Activated CD4-positive, alpha-beta T cell treated with anti-CD3 and anti-CD28 coated beads for 36 hours (primary cell): Measurements from ENCODE around the gene GDPD3. TPM values are rescaled to one million over a fixed set of nuclear protein-coding genes. Genes with fewer than 3 reads are reported as not detected.
A peak's percentile ranks its signal among the peaks of the same experiment; 100 is the strongest.
"Not testable (repeated sequence)": the region's sequence is repeated elsewhere in the genome, so short reads cannot be mapped to it uniquely, and the experiment has no call there.

Experiments used
- ATAC-seq: fragments of 200-7000 bp; cut with Tn5 transposase; one replicate; pipeline ENCODE4 v1.10.0; 2021; ENCODE audit warnings: mild to moderate bottlenecking, moderate library complexity
- CTCF ChIA-PET: fragments of 350-600 bp; sonication (Branson Sonifier 250); formaldehyde crosslinking; loops from one replicate; lab custom pipeline; 2021; ENCODE audit warnings: antibody characterized with exemption; lab: Charles Lee
- POLR2A ChIA-PET: fragments of 350-600 bp; sonication (Branson Sonifier 250); formaldehyde crosslinking; loops from one replicate; lab custom pipeline; 2021; ENCODE audit warnings: antibody characterized with exemption, inconsistent platforms; lab: Charles Lee
- DNase-seq: peaks from one replicate; pipeline ENCODE4 v3.0.0-alpha.2; 2020
- H3K27ac Mint-ChIP-seq: one replicate; pipeline ENCODE4 v1.8.0; 2021; ENCODE audit warnings: mixed read lengths
- H3K27me3 Mint-ChIP-seq: one replicate; pipeline ENCODE4 v1.8.0; 2021; ENCODE audit warnings: mixed read lengths
- H3K36me3 Mint-ChIP-seq: one replicate; pipeline ENCODE4 v1.8.0; 2021; ENCODE audit warnings: low read depth, mixed read lengths
- H3K4me1 Mint-ChIP-seq: one replicate; pipeline ENCODE4 v1.8.0; 2021; ENCODE audit warnings: mixed read lengths
- H3K4me3 Mint-ChIP-seq: one replicate; pipeline ENCODE4 v1.8.0; 2021; ENCODE audit warnings: mild to moderate bottlenecking, moderate library complexity, mixed read lengths
- H3K9me3 Mint-ChIP-seq: one replicate; pipeline ENCODE4 v1.8.0; 2021; ENCODE audit warnings: low read depth, mixed read lengths
- intact Hi-C, 2 experiments: fragments of 100-400 bp; cut with DNase I in 1 of 2; cut with micrococcal nuclease in 1 of 2; formaldehyde crosslinking; loops; one replicate each; pipeline versions ENCODE4 v1.14.2 to v1.15.1; 2022 to 2024; cut with DNase I, micrococcal nuclease
- total RNA-seq, 2 experiments: library from RNA; stranded (reverse); gene quantifications; one replicate each; pipeline ENCODE4 v1.2.3, GENCODE V29; 2021

GDPD3 gene
- total RNA-seq, 2 experiments from 2014 or later, result 6.1 to 7.0 TPM

DNA sequence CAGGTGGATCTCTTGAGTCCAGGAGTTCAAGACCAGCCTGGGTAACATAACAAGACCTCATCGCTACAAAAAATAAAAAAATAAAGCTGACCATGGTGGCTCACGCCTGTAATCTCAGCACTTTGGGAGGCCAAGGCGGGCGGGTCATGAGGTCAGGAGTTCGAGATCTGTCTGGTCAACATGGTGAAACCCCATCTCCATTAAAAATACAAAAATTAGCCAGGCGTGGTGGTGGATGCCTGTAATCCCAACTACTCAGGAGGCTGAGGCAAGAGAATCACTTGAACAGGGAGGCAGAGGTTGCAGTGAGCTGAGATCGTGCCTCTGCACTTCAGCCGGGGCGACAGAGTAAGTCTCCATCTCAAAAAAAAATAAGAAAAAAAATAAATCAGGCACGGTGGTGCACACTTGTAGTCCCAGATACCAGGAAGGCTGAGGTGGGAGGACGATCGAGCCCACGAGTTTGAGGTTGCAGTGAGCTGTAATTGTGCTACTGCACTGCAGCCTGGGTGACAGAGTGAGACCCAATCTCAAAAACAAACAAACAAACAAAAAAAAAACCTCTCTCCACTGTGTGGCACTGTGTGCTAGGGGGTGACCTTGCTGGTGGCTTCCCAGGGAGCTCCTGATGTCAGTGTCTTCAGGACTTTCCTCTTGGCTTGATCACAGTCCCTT lies 29.5 kb upstream of the GDPD3 start:
- ATAC-seq, result peak; percentile 82
- no peaks in the 10 kb centered on the region for H3K9me3 Mint-ChIP-seq
- ChIA-PET POLR2A (no interaction called here), CTCF (no interaction called here)
- peaks cover 20% of the 10 kb centered on the region for H3K4me1 Mint-ChIP-seq
- no peak overlapping the region for H3K4me3 Mint-ChIP-seq
- intact Hi-C loops, result no loop called here
- DNase-seq, result peak; percentile 33
- H3K27me3 Mint-ChIP-seq, result no peaks in the 10 kb centered on the region
- H3K27ac Mint-ChIP-seq, result peak overlapping the region; percentile 2
- H3K36me3 Mint-ChIP-seq, result no peaks in the 10 kb centered on the region

GRCh38 chr16:30141750-30142149 lies 28.4 kb upstream of the GDPD3 start:
- H3K4me1 Mint-ChIP-seq, result peaks cover 20% of the 10 kb centered on the region
- intact Hi-C loops, result no loop called here
- no peaks in the 10 kb centered on the region for H3K9me3 Mint-ChIP-seq
- DNase-seq (peak; percentile 10), ATAC-seq (peak; percentile 52)
- H3K27me3 Mint-ChIP-seq, result no peaks in the 10 kb centered on the region
- no peaks in the 10 kb centered on the region for H3K36me3 Mint-ChIP-seq
- H3K27ac Mint-ChIP-seq, result no peak overlapping the region
- ChIA-PET CTCF (no interaction called here), POLR2A (no interaction called here)
- H3K4me3 Mint-ChIP-seq, result no peak overlapping the region

DNA sequence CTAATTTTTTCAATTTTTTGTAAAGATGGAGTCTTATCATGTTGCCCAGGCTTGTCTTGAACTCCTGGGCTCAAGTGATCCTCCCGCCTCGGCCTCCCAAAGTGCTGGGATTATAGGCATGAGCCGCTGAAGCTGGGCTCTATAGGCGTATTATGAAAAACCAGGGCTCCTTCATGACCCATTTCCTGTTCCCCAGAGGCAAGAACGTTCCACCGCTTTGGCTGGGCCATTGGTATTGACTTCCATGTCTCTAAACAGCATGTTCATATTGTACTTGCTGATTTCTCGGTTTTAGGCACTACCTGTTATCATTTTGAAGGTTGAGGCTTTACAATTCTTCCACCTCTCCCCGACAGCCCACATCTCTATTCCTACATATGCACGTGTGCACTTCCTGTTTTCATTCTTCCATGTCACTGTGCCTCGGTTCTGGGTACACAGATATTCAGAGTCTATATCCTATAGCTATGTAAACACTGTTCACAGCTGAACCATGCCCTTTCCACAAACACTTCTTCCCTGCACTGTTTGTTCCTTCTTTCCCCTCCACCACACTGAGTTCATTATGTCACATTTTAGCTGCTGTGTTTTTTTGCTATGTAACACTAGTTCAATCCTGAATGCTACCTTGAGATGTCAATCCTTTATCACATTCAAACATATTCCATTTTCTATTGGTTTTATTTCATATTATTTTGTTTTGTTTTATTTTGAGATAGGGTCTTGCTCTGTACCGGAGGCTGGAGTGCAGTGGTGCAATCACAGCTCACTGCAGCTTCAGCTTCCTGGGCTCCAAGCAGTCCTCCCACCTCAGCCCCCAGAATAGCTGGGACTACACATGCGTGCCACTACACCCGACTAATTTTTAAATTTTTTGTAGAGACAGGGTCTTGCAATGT lies 26.5 kb upstream of the GDPD3 start:
- ATAC-seq, result peak; percentile 20
- POLR2A ChIA-PET, result interaction anchor here (0.6 kb wide), 2 partner anchors 13 to 47 kb away, joined by 3 read pairs; no protein-coding TSS in a partner anchor

GRCh38 chr16:30137897-30138296 lies 24.6 kb upstream of the GDPD3 start:
- DNase-seq, result no peak
- no peaks in the 10 kb centered on the region for H3K27me3 Mint-ChIP-seq
- H3K9me3 Mint-ChIP-seq, result no peaks in the 10 kb centered on the region
- intact Hi-C loops, result loop anchor here in 1 of 2 experiments (1.0 kb wide), 1 partner anchor 9 kb away; no protein-coding TSS in a partner anchor
- H3K27ac Mint-ChIP-seq, result no peak overlapping the region
- ChIA-PET CTCF (interaction anchor here (0.6 kb wide), 1 partner anchor 35 kb away, joined by 3 read pairs; no protein-coding TSS in a partner anchor), POLR2A (no interaction called here)
- H3K36me3 Mint-ChIP-seq, result no peaks in the 10 kb centered on the region
- peaks cover 14% of the 10 kb centered on the region for H3K4me1 Mint-ChIP-seq
- ATAC-seq, result no peak
- no peak overlapping the region for H3K4me3 Mint-ChIP-seq

More for the DNA sequence above, 26.5 kb upstream of the GDPD3 start:
- Mint-ChIP-seq H3K4me3 (no peak overlapping the region), H3K9me3 (no peaks in the 10 kb centered on the region), H3K4me1 (peaks cover 20% of the 10 kb centered on the region), H3K27me3 (no peaks in the 10 kb centered on the region), H3K36me3 (no peaks in the 10 kb centered on the region), H3K27ac (peak overlapping the region; percentile 57)
- peak; percentile 22 for DNase-seq
- CTCF ChIA-PET, result interaction anchor here (0.6 to 1.4 kb wide), 8 partner anchors 12 to 519 kb away, joined by 3 to 5 read pairs (median 4); no protein-coding TSS in a partner anchor
- intact Hi-C loops, result no loop called here

DNA sequence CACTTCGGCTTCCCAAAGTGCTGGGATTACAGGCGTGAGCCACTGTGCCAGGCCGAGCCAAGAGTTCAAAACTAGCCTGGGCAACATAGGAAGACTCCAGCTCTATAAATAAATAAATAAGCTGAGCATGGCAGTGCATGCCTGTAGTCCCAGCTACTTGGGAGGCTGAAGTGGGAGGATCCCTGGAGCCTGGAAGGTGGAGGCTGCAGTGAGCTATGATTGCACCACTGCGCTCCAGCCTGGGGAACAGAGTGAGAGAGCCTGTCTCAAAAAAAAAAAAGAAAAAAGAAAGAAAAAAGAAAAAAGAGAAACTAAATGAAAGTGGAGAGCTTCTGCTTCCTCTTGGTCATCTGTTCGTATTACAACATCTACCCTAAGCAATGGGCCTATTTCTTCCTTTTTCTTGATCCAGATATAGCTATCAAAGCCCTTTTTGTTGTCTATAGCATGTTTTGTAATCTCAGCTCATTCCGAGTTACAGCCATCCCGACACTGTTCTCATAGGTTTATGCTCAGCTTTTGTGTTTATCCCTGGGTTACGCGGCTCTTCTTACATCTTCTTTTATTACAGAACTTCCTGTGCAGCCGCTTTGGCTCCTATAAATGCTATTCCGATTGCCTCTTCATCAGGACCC lies 23.8 kb upstream of the GDPD3 start:
- Mint-ChIP-seq H3K4me1 (peaks cover 12% of the 10 kb centered on the region), H3K27me3 (no peaks in the 10 kb centered on the region), H3K27ac (no peak overlapping the region), H3K9me3 (no peaks in the 10 kb centered on the region), H3K4me3 (no peak overlapping the region), H3K36me3 (no peaks in the 10 kb centered on the region)
- intact Hi-C loops, result loop anchor here in 1 of 2 experiments (1.0 kb wide), 1 partner anchor 8 kb away; no protein-coding TSS in a partner anchor
- ATAC-seq, result no peak
- no peak for DNase-seq
- ChIA-PET CTCF (interaction anchor here (0.6 to 0.8 kb wide), 2 partner anchors 35 to 40 kb away, joined by 3 read pairs; no protein-coding TSS in a partner anchor), POLR2A (no interaction called here)

GRCh38 chr16:30132591-30132990 lies 19.3 kb upstream of the GDPD3 start:
- no peaks in the 10 kb centered on the region for H3K9me3 Mint-ChIP-seq
- ChIA-PET CTCF (no interaction called here), POLR2A (no interaction called here)
- H3K27me3 Mint-ChIP-seq, result no peaks in the 10 kb centered on the region
- no peak overlapping the region for H3K27ac Mint-ChIP-seq
- no peaks in the 10 kb centered on the region for H3K36me3 Mint-ChIP-seq
- no peak for ATAC-seq
- H3K4me3 Mint-ChIP-seq, result no peak overlapping the region
- DNase-seq, result no peak
- intact Hi-C loops, result no loop called here
- H3K4me1 Mint-ChIP-seq, result no peaks in the 10 kb centered on the region

DNA sequence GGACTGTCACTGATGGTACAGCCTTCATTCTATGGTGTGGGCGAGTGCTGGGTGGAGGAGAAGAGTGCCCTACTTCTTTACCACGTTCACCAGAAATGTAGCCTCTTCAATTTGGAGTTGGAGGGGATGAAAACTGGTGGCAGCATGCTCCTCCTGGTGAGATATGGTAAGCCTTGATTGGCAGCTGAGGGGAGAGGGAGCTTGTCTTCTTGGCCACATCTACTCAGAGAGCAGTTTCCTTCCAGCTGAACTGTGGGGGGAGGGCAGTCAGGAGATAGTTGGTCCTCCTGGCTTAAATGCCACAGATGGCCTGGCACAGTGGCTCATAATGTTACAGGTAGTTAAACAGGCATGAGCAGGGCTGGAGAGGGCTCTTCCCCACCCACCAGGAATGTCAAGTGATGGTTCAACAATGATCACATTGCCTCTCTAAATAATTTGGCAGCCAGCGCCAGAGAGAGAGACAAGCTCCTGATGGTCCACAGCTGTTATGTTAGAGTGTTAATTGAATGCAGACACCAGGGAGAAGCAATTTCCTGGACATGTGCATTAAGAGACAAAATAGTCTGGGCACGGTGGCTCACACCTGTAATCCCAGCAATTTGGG lies 18.6 kb upstream of the GDPD3 start:
- H3K36me3 Mint-ChIP-seq, result no peaks in the 10 kb centered on the region
- ChIA-PET POLR2A (no interaction called here), CTCF (no interaction called here)
- H3K27ac Mint-ChIP-seq, result no peak overlapping the region
- no peaks in the 10 kb centered on the region for H3K27me3 Mint-ChIP-seq
- H3K4me1 Mint-ChIP-seq, result no peaks in the 10 kb centered on the region
- intact Hi-C loops, result no loop called here
- H3K9me3 Mint-ChIP-seq, result no peaks in the 10 kb centered on the region
- DNase-seq (no peak), ATAC-seq (no peak)
- no peak overlapping the region for H3K4me3 Mint-ChIP-seq

GRCh38 chr16:30127993-30128392 lies 14.7 kb upstream of the GDPD3 start:
- no peak for DNase-seq
- no peak for ATAC-seq
- no peaks in the 10 kb centered on the region for H3K9me3 Mint-ChIP-seq
- no peak overlapping the region for H3K4me3 Mint-ChIP-seq
- ChIA-PET POLR2A (no interaction called here), CTCF (interaction anchor here (0.7 kb wide), 1 partner anchor 12 kb away, joined by 4 read pairs; no protein-coding TSS in a partner anchor)
- intact Hi-C loops, result loop anchor here in 1 of 2 experiments (10.0 kb wide), 1 partner anchor 487 kb away; the partner anchor contains the start of gene ZNF689
- peaks cover 7% of the 10 kb centered on the region for H3K4me1 Mint-ChIP-seq
- no peaks in the 10 kb centered on the region for H3K27me3 Mint-ChIP-seq
- H3K27ac Mint-ChIP-seq, result no peak overlapping the region
- H3K36me3 Mint-ChIP-seq, result no peaks in the 10 kb centered on the region

DNA sequence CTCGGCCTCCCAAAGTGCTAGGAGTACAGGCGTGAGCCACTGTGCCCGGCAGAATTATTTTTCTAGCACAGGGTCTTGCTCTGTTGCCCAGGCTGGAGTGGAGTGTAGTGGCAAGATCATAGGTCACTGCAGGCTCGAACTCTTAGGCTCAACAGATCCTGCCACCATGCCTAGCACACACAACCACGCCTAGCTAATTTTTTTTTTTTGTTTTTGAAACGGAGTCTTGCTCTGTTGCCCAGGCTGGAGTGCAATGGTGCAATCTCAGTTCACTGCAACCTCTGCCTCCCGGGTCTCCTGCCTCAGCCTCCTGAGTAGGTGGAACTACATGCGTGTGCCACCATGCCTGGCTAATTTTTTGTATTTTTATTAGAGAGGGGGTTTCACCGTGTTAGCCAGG lies 12.4 kb upstream of the GDPD3 start:
- H3K4me3 Mint-ChIP-seq, H3K36me3 Mint-ChIP-seq, H3K9me3 Mint-ChIP-seq, ATAC-seq, H3K27ac Mint-ChIP-seq, DNase-seq, H3K27me3 Mint-ChIP-seq, POLR2A ChIA-PET: not testable (repeated sequence)
- intact Hi-C loops, result loop anchor here in 1 of 2 experiments (10.0 kb wide), 1 partner anchor 489 kb away; the partner anchor contains the start of gene ZNF689
- CTCF ChIA-PET, result interaction anchor here (1.9 kb wide), 1 partner anchor 14 kb away, joined by 11 read pairs; no protein-coding TSS in a partner anchor
- peaks cover 17% of the 10 kb centered on the region for H3K4me1 Mint-ChIP-seq

GRCh38 chr16:30124985-30125379 lies 11.6 kb upstream of the GDPD3 start:
- no peaks in the 10 kb centered on the region for H3K27me3 Mint-ChIP-seq
- H3K4me1 Mint-ChIP-seq, result peaks cover 17% of the 10 kb centered on the region
- no peak overlapping the region for H3K4me3 Mint-ChIP-seq
- DNase-seq, result no peak
- intact Hi-C loops, result loop anchor here in 1 of 2 experiments (10.0 kb wide), 1 partner anchor 490 kb away; the partner anchor contains the start of gene ZNF689
- CTCF ChIA-PET, result interaction anchor here (1.9 kb wide), 1 partner anchor 13 kb away, joined by 11 read pairs; no protein-coding TSS in a partner anchor
- no peaks in the 10 kb centered on the region for H3K36me3 Mint-ChIP-seq
- POLR2A ChIA-PET, result no interaction called here
- no peak overlapping the region for H3K27ac Mint-ChIP-seq
- no peaks in the 10 kb centered on the region for H3K9me3 Mint-ChIP-seq
- ATAC-seq, result no peak
